Measurements from ENCODE around the gene KDSR.

The KDSR gene

DNA sequence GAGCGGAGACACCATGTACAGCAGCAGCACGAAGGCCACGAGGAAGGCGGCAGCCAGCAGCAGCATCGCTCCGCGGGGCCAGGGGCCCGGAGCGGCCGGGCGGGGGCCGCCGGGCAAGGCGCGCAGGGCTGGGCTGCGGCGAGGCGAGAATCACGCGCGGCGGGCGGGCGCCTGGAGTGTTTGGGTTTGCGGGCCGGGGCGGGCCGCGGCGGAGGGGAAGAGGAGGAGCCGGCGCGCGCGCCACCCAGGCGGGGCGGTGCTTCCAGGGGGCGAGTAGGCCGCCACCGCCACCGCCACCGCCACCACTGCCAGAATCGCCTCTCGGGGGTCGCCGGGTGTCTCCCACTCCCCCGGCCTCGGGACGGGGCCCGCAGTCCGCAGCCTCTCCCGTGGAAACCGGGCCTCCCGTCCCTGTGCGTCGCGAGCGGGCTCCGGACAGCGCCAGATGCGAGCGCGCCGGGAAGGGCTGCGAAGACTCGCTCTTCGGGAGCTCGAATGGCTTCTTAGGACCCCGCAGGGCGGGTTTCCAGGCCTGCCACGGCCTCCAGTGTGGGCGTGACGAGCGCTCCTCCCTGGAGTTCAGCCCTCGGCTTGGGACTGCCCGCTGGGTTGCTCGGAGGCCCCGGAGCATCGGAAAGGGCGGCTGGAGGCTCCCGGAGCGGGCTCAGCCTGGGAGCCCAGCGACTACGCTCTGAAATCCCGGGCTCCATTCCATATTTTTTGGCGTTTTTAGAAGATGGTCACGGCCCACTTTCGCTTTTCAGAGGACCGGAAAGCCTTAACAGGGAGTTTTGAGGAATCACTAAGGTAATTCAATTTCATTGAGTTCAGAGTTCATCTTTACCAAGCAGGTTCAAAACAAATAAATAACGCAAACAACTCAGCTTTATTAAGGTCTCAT is at the start of gene KDSR:
KDSR (minus strand) TSS at position 154 of the 901 bp plus-strand sequence; CDS start at position 66, 88 bp downstream.
- DNase-seq (ENCODE audit: low read depth): peak; percentile 93

- no peak for DNase-seq (ENCODE audit: low read depth)
These were observed 45.9 kb upstream of the KDSR start for GRCh38 chr18:63412953-63413352.

DNA sequence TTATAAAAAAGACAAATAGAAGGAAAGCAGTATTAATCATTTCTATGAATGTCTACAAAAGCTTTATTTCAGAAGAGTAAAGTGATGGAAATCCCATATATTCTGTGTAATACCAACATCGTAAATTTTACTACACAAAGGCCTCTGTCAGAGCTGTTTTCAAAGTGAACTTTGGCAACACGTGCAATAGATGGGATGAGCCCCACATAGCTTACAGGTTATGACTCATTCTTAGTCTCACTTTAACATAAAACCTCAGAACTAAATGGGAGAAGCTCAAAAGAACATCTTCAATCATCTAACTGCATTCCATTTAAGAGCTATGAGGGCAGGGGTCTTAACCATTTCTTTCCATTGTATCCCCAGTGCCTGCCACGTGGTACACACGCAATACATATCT is 43.8 kb upstream of the KDSR start:
- peak; percentile 23 for DNase-seq (ENCODE audit: low read depth)

- DNase-seq (ENCODE audit: low read depth): no peak
These were observed 42.3 kb upstream of the KDSR start for GRCh38 chr18:63409301-63409700.

DNA sequence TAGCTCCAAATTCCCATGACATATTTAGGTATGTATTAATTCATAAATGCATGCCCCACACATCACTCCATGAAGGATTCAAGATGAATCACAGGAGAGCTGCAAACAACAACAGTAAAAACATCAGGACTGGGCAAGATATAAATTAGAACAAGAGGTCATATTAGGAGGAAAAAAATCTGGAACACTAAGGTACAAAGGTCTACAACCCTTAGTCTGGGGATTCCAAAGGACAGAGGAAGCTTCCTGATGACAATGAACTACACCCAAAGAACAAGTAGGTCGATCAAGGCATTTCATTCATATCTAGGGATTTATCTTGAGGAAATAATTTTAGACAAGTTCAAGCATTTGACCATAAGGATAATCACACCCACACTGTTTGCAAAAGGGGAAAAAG is 40.7 kb upstream of the KDSR start:
- DNase-seq (ENCODE audit: low read depth): no peak

- no peak for DNase-seq (ENCODE audit: low read depth)
These were observed 39.0 kb upstream of the KDSR start for GRCh38 chr18:63405986-63406385.

DNA sequence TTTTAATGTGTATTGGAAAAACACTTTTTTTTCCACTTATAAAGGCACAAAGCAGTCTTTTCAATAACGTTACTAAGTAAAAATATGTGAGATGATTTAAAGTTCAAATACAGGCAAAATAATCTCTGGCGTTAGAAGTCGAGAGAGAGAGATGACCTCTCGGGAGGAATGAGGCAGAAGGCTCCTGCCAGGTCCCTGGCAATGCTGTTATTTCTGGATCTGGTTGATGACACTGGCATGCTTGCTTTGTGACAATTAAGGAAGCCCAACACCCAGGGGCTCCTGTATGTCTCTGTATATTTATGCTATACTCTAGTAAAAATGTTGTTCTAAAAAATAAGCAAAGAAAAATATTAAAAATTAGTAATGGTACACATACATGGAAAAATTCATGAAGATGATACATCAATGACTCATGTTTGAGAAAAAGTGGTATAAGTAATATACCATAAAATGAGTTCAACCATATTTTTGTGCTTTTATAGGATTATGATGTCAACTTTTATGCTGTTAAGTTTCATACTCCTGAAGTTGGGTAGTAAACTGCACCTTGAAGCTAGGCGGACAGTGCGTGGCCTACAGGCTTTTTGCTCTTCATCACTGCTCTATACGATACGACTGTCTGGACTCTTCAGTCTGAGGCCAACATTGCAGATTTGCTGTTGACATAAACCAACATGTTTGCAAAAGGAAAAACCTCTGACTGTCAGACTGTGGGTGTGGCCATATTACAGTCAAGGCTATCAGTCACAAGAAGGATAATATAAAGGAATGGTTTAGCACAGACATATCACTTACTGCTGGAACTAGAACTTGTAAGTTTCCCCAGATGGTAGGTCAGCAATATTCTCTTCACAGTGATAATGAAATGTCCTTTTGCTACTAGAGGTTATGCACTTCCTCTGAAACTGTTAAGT is 35.5 kb upstream of the KDSR start:
- no peak for DNase-seq (ENCODE audit: low read depth)

GRCh38 chr18:63399300-63399699 is 32.3 kb upstream of the KDSR start:
- no peak for DNase-seq (ENCODE audit: low read depth)

DNA sequence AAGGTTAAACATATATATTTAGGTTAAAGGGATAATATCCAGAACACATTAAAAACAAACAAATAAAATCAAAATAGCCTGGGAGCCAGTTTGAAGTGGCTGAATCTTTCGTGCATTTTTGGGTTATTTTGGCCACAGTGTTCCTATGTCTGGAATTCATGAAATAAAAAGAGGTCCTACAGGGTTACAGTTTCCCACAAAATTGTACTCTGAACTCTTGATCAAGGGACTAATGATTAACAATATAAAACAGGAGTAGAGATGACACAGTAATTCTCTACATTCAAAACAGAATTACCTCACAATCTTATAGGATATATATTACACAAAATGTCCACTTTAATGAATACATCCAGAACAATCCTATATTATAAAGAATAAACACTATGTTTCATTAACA is 30.3 kb upstream of the KDSR start:
- DNase-seq (ENCODE audit: low read depth): no peak

- no peak for DNase-seq (ENCODE audit: low read depth)
These were observed 28.5 kb upstream of the KDSR start for GRCh38 chr18:63395503-63395902.

DNA sequence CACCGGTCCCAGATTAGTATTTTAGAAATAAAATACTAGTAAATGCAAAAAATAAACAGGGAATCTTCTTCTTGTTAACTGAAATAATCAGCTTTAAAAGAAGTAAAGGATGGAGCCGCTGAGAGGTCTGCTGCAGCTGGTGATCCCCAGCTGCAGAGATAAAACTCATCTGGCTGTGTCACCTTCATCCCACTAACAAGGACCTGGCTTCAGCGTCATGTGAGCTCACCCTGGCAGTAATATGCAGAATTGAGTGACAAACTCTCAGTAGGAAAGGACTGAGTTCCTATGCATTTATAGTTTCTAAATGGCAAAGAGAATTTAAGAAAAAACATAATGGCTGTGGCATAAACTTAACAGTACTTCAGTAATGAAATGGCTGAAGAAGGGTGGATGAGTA is 27.9 kb upstream of the KDSR start:
- no peak for DNase-seq (ENCODE audit: low read depth)

GRCh38 chr18:63387861-63388260 is 20.9 kb upstream of the KDSR start:
- DNase-seq (ENCODE audit: low read depth): no peak

GRCh38 chr18:63382843-63383242 is 15.8 kb upstream of the KDSR start:
- no peak for DNase-seq (ENCODE audit: low read depth)

GRCh38 chr18:63379639-63379962 is 12.6 kb upstream of the KDSR start:
- no peak for DNase-seq (ENCODE audit: low read depth)

- DNase-seq (ENCODE audit: low read depth): no peak
These were observed 12.1 kb upstream of the KDSR start for GRCh38 chr18:63378919-63379638.

GRCh38 chr18:63377275-63377980 is 10.4 kb upstream of the KDSR start:
- DNase-seq (ENCODE audit: low read depth): no peak

GRCh38 chr18:63376538-63376937 is 9.5 kb upstream of the KDSR start:
- no peak for DNase-seq (ENCODE audit: low read depth)

DNA sequence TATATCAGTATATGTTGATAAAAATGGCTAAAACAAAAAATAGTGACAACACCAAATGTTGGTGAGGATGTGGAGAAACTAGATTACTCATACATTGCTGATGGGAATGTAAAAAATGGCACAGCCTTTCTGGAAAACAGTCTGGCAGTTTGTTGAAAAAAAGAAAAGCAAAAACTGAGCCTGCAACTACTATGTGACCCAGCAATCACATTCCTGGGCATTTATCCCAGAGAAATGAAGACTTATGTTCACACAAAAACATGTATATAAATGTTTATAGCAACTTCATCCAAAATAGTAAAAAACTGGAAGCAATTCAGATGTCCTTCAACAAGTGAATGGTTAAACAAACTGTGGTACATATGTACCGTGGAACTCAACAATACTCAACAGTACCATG is 7.5 kb upstream of the KDSR start:
- no peak for DNase-seq (ENCODE audit: low read depth)

DNA sequence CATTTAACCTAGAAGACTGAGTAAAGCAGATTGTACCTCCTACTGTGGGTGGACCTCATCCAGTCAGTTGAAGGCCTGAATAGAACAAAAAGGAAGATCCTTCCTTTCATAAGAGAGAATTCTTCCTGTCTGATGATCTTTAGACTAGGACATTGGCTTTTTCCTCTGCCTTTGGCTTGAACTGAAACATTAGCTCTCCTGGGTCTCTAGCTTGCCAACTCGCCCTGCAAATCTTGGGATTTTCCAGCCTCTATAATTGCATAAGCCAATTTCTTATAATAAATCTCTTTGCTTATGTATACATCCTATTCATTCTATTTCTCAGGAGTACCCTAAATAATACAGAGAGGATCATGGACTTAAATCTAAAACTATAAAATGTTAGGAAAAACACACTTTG is 6.2 kb upstream of the KDSR start:
- no peak for DNase-seq (ENCODE audit: low read depth)

DNA sequence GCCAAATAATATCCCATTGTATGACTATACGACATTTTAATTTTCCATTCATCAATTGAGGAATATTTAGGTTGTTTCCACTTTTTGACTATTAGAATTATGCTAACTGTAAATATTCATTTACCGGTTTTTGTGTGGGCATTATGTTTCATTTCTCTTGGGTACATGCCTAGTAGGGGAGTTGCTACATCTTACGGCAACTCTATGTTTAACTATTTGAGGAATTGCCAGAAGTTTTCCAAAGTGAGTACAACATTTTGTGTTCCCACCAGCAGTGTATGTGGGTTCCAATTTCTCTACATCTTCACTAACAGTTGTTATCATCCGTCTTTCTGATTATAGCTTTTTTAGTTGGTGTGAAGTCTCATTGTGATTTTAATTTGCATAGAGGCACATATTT is 1.6 kb upstream of the KDSR start:
- DNase-seq (ENCODE audit: low read depth): no peak

DNA sequence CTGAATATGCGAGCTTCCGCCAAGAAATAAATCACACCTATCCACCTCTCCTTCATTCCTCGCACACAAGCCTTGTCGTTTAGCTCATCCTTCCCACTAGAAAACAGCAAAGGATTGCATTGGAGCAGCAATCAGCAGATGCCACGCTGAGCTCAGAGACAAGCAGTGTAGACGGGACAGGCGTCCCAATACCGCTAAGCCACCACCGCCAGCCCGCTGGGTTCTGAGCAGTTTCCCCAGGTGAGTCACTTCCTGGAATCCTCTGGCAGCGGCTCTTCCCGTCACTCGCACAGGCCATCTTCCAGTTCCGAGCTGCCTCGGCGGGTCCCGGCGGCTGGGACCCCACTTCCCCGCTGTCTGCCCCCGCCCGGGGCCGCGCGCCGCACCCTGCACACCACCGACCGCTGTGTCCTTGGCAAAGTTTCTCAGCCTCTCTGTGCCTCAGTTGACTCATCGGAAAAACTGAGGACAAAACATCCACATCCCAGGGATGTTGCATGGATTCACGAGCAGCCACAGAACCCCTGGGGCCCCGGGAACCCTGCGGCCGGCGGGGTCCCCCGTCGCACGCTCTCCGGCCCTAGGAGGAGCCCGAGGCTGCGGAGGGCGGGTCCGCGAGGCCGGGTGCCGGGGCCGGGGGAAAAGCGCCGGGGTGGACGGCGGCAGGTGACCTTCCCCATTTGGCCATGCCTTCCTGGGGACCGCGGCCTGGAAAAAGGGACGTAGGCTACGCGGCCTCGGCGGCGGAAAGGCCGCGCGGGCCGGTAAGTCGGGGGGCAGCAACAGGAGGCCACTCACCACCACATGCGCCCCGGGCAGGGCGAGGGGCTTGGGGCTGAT is 573 bp downstream of the KDSR start:
- no peak for DNase-seq (ENCODE audit: low read depth)

All from non-pigmented ciliary epithelial cell (primary cell).